Fibroblast of skin of left biceps (primary cell): ENCODE measurements around the gene PTGES.
"Not testable (repeated sequence)": the region's sequence is repeated elsewhere in the genome, so short reads cannot be mapped to it uniquely, and the experiment has no call there.

Experiments
- DNase-seq, 2 experiments: peaks; one replicate each; pipeline ENCODE4 v3.0.0-alpha.2; 2013; ENCODE audit warnings: low read depth in 2 of 2

PTGES gene

GRCh38 chr9:129752900-129753729 lies at the start of gene PTGES:
Gene PTGES (minus strand): TSS chr9:129753042. CDS start chr9:129753012, 30 bp downstream.
- peak in 1 of 2 experiments; percentile 47 for DNase-seq

- no peak for DNase-seq
Observed at GRCh38 chr9:129801504-129801903, 48.7 kb upstream of the PTGES start.

DNA sequence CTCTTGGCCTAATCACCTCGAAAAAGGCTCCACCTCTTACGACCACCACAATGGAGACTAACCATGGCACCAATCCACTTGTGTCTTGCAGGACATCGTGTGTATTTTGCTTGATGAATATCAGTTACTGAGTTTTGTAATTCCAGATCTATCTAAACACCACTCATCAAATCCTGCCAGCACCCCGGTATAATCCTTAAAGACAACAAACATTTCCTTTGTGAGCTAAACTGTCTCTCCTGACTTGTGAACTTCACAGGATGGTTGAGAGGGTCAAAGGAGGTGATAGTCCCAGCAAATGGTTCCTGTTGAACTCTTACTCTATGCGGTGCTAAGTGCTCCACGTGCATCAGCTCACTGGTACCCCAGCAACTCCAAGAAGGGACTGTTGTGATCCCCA lies 46.1 kb upstream of the PTGES start:
- no peak for DNase-seq

GRCh38 chr9:129796029-129796428 lies 43.2 kb upstream of the PTGES start:
- not testable (repeated sequence) for DNase-seq

DNA sequence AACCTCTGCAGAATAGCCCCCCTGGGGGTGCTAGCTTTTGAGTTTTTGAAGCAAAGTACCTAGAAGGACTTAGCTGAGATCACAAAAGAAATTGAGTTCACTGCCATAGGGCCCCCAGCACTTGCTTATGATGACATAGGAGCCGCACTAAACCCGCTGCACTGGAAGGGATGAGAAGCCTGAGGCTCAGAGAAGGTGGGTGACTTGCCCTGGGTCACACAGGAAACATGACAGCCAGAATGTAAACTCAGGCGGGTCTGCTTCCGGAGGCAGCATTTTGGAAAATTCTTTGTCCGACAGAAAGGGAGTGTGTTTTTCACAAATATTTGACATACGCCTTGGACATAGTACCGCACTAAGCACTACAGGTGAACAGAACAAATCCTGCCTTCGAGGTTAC lies 41.7 kb upstream of the PTGES start:
- no peak for DNase-seq

DNA sequence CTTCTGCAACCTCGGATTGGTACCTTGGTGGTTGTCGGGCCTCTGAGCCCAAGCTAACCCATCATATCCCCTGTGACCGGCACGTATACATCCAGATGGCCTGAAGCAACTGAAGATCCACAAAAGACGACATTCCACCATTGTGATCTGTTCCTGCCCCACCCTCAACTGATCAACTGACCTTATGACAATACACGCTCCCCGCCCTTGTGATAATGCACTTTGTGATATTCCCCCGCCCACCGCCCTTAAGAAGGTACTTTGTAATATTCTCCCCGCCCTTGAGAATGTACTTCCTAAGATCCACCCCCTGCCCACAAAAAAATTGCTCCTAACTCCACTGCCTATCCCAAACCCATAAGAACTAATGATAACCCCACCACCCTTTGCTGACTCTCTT lies 33.6 kb upstream of the PTGES start:
- DNase-seq: no peak

- DNase-seq: no peak
Observed at GRCh38 chr9:129785866-129786265, 33.0 kb upstream of the PTGES start.

DNA sequence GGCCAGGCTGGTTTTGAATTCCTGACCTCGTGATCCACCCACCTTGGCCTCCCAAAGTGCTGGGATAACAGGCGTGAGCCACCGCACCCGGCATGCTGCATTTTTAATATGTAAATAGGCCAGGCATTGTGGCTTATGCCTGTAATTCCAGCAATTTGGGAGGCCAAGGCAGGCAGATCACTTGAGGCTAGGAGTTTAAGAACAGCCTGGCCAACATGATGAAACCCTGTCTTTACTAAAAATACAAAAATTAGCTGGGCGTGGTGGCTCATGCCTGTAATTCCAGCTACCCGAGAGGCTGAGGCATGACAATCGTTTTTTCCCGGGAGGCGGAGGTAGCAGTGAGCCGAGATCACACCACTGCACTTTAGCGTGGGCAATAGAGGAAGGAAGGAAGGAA lies 32.1 kb upstream of the PTGES start:
- not testable (repeated sequence) for DNase-seq

- DNase-seq: peak in 1 of 2 experiments; percentile 32
Observed at GRCh38 chr9:129783516-129784361, 30.9 kb upstream of the PTGES start.

DNA sequence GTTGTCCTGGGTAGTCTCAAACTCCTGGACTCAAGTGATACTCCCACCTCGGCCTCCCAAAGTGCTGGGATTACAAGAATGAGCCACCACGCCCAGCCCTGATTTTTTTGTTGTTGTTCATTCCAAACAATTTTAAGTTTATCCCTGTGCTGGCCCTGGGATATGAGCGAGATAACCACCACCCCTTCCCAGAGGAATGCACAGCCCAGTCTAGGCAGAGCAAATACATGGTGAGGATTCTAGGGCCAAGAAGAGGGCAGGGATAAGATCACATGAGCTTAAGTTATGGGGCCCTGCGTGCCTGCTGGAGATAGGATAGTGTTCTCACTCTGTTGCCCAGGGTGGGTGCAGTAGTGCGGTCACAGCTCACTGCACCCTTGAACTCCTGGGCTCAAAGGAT lies 29.1 kb upstream of the PTGES start:
- DNase-seq: no peak

GRCh38 chr9:129781131-129781530 lies 28.3 kb upstream of the PTGES start:
- no peak for DNase-seq

GRCh38 chr9:129779560-129780190 lies 26.8 kb upstream of the PTGES start:
- DNase-seq: no peak

GRCh38 chr9:129778469-129778868 lies 25.6 kb upstream of the PTGES start:
- DNase-seq: no peak

- DNase-seq: no peak
Observed at GRCh38 chr9:129777769-129778130, 24.9 kb upstream of the PTGES start.

DNA sequence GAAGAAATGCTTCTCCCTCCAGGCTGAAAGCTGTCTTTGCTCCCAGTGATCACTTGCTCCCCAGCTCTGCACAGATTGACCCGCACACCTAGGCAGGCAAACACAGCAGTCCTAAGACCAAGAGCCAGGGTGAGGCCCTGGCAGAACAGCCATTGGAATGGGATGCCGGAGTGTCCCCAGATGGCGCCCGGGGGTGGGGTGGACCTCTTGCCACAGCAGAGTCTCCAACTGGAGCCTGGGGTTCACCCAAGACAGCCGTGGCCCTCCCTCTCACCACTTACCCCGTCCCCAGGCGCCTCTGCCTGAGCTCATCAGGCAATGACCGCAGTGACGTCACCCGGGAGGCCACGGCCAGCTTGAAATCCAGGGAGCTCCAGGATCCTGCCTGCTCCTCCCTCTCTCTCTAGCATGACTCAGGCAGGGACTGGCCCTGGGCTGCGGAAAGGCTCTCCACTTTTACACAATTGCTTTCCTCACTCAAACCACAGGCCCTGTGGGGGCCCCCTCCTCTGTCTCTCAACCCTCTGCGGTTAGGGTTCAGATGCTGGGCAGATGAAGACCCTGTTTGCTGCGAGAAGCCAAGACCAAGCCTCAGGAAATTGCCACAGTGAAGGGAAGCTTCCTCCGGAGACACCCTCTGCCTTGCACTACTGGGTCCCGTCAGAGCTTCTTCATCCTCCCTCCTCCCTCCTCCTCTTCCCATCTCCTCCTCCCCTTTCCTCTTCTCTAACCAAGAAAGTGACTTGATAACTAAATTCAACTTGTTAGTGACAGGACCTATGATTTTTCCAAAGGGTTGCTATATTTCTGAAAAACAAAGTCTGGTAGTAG lies 24.3 kb upstream of the PTGES start:
- peak; percentile 98 to 99 for DNase-seq

- DNase-seq: peak in 1 of 2 experiments; percentile 9
Observed at GRCh38 chr9:129776566-129776937, 23.7 kb upstream of the PTGES start.

DNA sequence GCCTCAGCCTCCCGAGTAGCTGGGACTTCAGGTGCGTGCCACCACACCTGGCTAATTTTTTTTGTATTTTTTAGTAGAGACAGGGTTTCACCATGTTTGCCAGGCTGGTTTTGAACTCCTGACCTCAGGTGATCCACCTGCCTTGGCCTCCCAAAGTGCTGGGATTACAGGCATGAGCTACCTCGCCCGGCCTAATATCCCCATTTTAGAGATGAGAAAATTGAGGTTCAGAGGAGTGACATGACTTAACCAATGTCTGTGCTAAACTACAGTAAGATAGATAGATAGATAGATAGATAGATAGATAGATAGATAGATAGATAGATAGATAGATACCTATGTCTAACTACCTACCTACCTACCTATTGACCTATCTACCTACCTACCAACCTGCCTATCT lies 23.3 kb upstream of the PTGES start:
- DNase-seq: not testable (repeated sequence)

DNA sequence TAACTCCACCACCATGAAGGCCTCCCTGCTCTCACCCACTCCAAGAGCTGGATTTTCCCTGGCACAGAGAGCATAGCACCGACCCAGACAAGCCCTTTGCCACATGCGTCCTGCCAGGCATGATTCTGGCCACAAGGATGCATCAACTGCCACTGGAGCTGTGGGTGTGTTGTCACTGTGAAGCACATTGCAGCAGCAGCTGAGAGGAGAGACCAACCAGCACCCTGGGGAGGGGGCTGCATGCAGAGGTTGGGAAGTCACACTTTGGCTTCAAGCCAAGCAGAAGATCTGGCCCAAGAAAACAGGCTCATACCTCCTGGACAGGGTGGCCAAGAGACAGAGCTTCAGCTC lies 22.6 kb upstream of the PTGES start:
- DNase-seq: no peak

- DNase-seq: no peak
Observed at GRCh38 chr9:129774791-129775447, 22.1 kb upstream of the PTGES start.

GRCh38 chr9:129773262-129774048 lies 20.6 kb upstream of the PTGES start:
- no peak for DNase-seq
